Smooth muscle cell (in vitro differentiated cells): Measurements from ENCODE around the gene NCSTN. TPM values are rescaled to one million over a fixed set of nuclear protein-coding genes. Genes with fewer than 3 reads are reported as not detected.

ENCODE experiments used
- DNase-seq: peaks from one replicate; lab custom pipeline; 2025; ENCODE audit not compliant: unreplicated experiment; lab: John Stamatoyannopoulos, UW
- H2AFZ ChIP-seq: fragments of 200-600 bp; sonication (generic); 2 replicates; pipeline ENCODE4 v1.6.0; 2016; ENCODE audit warnings: antibody characterized with exemption, low read depth, mild to moderate bottlenecking
- H3F3A ChIP-seq: fragments of 200-600 bp; sonication (generic); 2 replicates; pipeline ENCODE4 v1.6.0; 2017; ENCODE audit warnings: antibody characterized with exemption, low read depth
- H3K27ac ChIP-seq: fragments of 200-600 bp; sonication (generic); 2 replicates; pipeline ENCODE4 v1.5.1; 2016; ENCODE audit warnings: low read depth, mild to moderate bottlenecking
- H3K27me3 ChIP-seq: fragments of 200-600 bp; sonication (generic); 2 replicates; pipeline ENCODE4 v1.6.1; 2016; ENCODE audit warnings: low read depth, mild to moderate bottlenecking
- H3K36me3 ChIP-seq: fragments of 200-600 bp; sonication (generic); 2 replicates; pipeline ENCODE4 v1.5.1; 2016; ENCODE audit warnings: low read depth
- H3K4me1 ChIP-seq: fragments of 200-600 bp; sonication (generic); 2 replicates; pipeline ENCODE4 v1.5.1; 2016; ENCODE audit warnings: low read depth
- H3K4me2 ChIP-seq: fragments of 200-600 bp; sonication (generic); 2 replicates; pipeline ENCODE4 v1.6.0; 2016; ENCODE audit warnings: mild to moderate bottlenecking
- H3K4me3 ChIP-seq: fragments of 200-600 bp; sonication (generic); 2 replicates; pipeline ENCODE4 v1.5.1; 2016; ENCODE audit warnings: mild to moderate bottlenecking
- H3K79me2 ChIP-seq: fragments of 200-600 bp; sonication (generic); 2 replicates; pipeline ENCODE4 v1.6.0; 2016; ENCODE audit warnings: low read depth, mild to moderate bottlenecking
- H3K9ac ChIP-seq: fragments of 200-600 bp; sonication (generic); 2 replicates; pipeline ENCODE4 v1.6.0; 2016; ENCODE audit warnings: low read depth
- H3K9me3 ChIP-seq: fragments of 200-600 bp; sonication (generic); replicated peaks from 2 replicates; pipeline ENCODE4 v1.5.1; 2016; ENCODE audit warnings: low read depth
- H4K20me1 ChIP-seq: fragments of 200-600 bp; sonication (generic); 2 replicates; pipeline ENCODE4 v1.6.0; 2016; ENCODE audit warnings: low read depth
- CTCF ChIP-seq: fragments of 200-600 bp; sonication (generic); IDR thresholded peaks from 2 replicates; pipeline ENCODE4 v1.5.1; 2017; ENCODE audit warnings: borderline replicate concordance, mild to moderate bottlenecking, antibody characterized with exemption; ENCODE audit not compliant: insufficient read depth, poor library complexity, severe bottlenecking
- WGBS: methylation state at CpG from one replicate; pipeline ENCODE4 v1.1.7; 2016; ENCODE audit warnings: low lambda C conversion rate; 5-methylcytosine and 5-hydroxymethylcytosine counted together
- polyA plus RNA-seq: library from polyadenylated mRNA; unstranded; fragments of >200 nt; fragmentation: Nextera tagmentation; extraction: Ambion mirVana; gene quantifications from 2 replicates; pipeline ENCODE4 v1.2.1, GENCODE V29; 2016
- total RNA-seq: library from RNA; depleted of rRNA; stranded (reverse); fragments of >200 nt; gene quantifications from 2 replicates; pipeline ENCODE4 v1.2.3, GENCODE V29; 2014

The NCSTN gene
- total and polyA plus RNA-seq, 2 experiments from 2014 or later, result 73.4 to 81.4 TPM

- TF ChIP-seq CTCF, result no peak
- Histone ChIP-seq H3K36me3 (no peaks in the 10 kb centered on the region), H3K79me2 (no peaks in the 10 kb centered on the region), H3K4me3 (no peak overlapping the region), H3K9ac (no peak overlapping the region), H3K27me3 (peaks cover 7% of the 10 kb centered on the region), H2AFZ (no peak overlapping the region), H3K27ac (no peak overlapping the region), H4K20me1 (no peaks in the 10 kb centered on the region), H3F3A (no peaks in the 10 kb centered on the region), H3K9me3 (no peaks in the 10 kb centered on the region), H3K4me2 (no peak overlapping the region), H3K4me1 (peaks cover 13% of the 10 kb centered on the region)
- no peak for DNase-seq
- 97% methylated on average over 8 of the region's 8 CpGs for WGBS
These were observed 51.5 kb downstream of the NCSTN start for GRCh38 chr1:160394673-160395072.

GRCh38 chr1:160397651-160398050, 54.5 kb downstream of the NCSTN start:
- no peak for DNase-seq
- no peak overlapping the region for H3K4me2 ChIP-seq
- H3K27ac ChIP-seq, result no peak overlapping the region
- no peaks in the 10 kb centered on the region for H3K27me3 ChIP-seq
- H4K20me1 ChIP-seq, result no peaks in the 10 kb centered on the region
- H3F3A ChIP-seq, result no peaks in the 10 kb centered on the region
- WGBS, result 89% methylated on average over 1 of the region's 1 CpG
- peaks cover 24% of the 10 kb centered on the region for H3K4me1 ChIP-seq
- H3K9me3 ChIP-seq, result no peaks in the 10 kb centered on the region
- H3K36me3 ChIP-seq, result no peaks in the 10 kb centered on the region
- no peak overlapping the region for H2AFZ ChIP-seq
- H3K79me2 ChIP-seq, result peaks cover 6% of the 10 kb centered on the region
- no peak overlapping the region for H3K9ac ChIP-seq
- no peak for TF ChIP-seq CTCF
- H3K4me3 ChIP-seq, result no peak overlapping the region

- no peak overlapping the region for H3K4me2 ChIP-seq
- H3K36me3 ChIP-seq, result no peaks in the 10 kb centered on the region
- no peak overlapping the region for H2AFZ ChIP-seq
- no peak overlapping the region for H3K27ac ChIP-seq
- WGBS, result 94% methylated on average over 4 of the region's 4 CpGs
- no peaks in the 10 kb centered on the region for H3F3A ChIP-seq
- no peak overlapping the region for H3K4me3 ChIP-seq
- H4K20me1 ChIP-seq, result peaks cover 1% of the 10 kb centered on the region
- peaks cover 6% of the 10 kb centered on the region for H3K79me2 ChIP-seq
- no peaks in the 10 kb centered on the region for H3K27me3 ChIP-seq
- H3K4me1 ChIP-seq, result peaks cover 36% of the 10 kb centered on the region
- no peak overlapping the region for H3K9ac ChIP-seq
- DNase-seq, result no peak
- no peak for TF ChIP-seq CTCF
- no peaks in the 10 kb centered on the region for H3K9me3 ChIP-seq
These were observed 55.6 kb downstream of the NCSTN start for GRCh38 chr1:160398823-160399222.

GRCh38 chr1:160399544-160400222, 56.5 kb downstream of the NCSTN start:
- Histone ChIP-seq H3K36me3 (no peaks in the 10 kb centered on the region), H3K27ac (peak overlapping the region; percentile 54), H3K9me3 (no peaks in the 10 kb centered on the region), H4K20me1 (peaks cover 6% of the 10 kb centered on the region), H3K4me1 (peaks cover 44% of the 10 kb centered on the region), H3F3A (no peaks in the 10 kb centered on the region), H3K4me2 (peak overlapping the region; percentile 99), H2AFZ (peak overlapping the region; percentile 92), H3K79me2 (peaks cover 6% of the 10 kb centered on the region), H3K27me3 (no peaks in the 10 kb centered on the region), H3K9ac (peak overlapping the region; percentile 93), H3K4me3 (peak overlapping the region; percentile 99)
- DNase-seq, result no peak
- 21% methylated on average over 17 of the region's 17 CpGs for WGBS
- no peak for TF ChIP-seq CTCF
